Upper lobe of right lung (tissue), 1 donor: ENCODE measurements around the gene PRELID2. TPM values are rescaled to one million over a fixed set of nuclear protein-coding genes. Genes with fewer than 3 reads are reported as not detected.
"Not testable (repeated sequence)": the region's sequence is repeated elsewhere in the genome, so short reads cannot be mapped to it uniquely, and the experiment has no call there.

Experiments used
- ATAC-seq: fragments of 200-7000 bp; cut with Tn5 transposase; one replicate; pipeline ENCODE4 v1.9.1; 2020; ENCODE audit warnings: mild to moderate bottlenecking, moderate library complexity
- DNase-seq: peaks from one replicate; pipeline ENCODE4 v3.0.0-alpha.2; 2020
- H3K27ac ChIP-seq: fragments of 200-600 bp; one replicate; pipeline ENCODE4 v1.8.0; 2022
- H3K27me3 ChIP-seq: fragments of 200-600 bp; one replicate; pipeline ENCODE4 v1.8.0; 2022; ENCODE audit warnings: mild to moderate bottlenecking
- H3K36me3 ChIP-seq: fragments of 200-600 bp; one replicate; pipeline ENCODE4 v1.8.0; 2022
- H3K4me1 ChIP-seq: fragments of 200-600 bp; one replicate; pipeline ENCODE4 v1.8.0; 2022
- H3K4me3 ChIP-seq: fragments of 200-600 bp; one replicate; pipeline ENCODE4 v1.8.0; 2022; ENCODE audit warnings: mild to moderate bottlenecking
- H3K9me3 ChIP-seq: fragments of 200-600 bp; one replicate; pipeline ENCODE4 v1.8.0; 2022
- CTCF ChIP-seq: fragments of 200-600 bp; IDR thresholded peaks from one replicate; pipeline ENCODE4 v1.8.0; 2022; ENCODE audit warnings: antibody characterized with exemption
- intact Hi-C: fragments of 100-400 bp; cut with DNase I; formaldehyde crosslinking; loops from one replicate; pipeline ENCODE4 v1.11.0; 2022
- total RNA-seq: library from RNA; stranded (reverse); fragmentation: NEBNext Ultra II Directional; extraction: Animal tissue kit (Norgen Biotek cat#: 25700); gene quantifications from one replicate; pipeline ENCODE4 v1.2.1, GENCODE V29; 2021
- donor health status: DM: no; HTN: yes; CAD: no; lungs with severe emphysema.

Gene PRELID2
- total RNA-seq, 1 donor from 2014 or later: 9.2 TPM

DNA sequence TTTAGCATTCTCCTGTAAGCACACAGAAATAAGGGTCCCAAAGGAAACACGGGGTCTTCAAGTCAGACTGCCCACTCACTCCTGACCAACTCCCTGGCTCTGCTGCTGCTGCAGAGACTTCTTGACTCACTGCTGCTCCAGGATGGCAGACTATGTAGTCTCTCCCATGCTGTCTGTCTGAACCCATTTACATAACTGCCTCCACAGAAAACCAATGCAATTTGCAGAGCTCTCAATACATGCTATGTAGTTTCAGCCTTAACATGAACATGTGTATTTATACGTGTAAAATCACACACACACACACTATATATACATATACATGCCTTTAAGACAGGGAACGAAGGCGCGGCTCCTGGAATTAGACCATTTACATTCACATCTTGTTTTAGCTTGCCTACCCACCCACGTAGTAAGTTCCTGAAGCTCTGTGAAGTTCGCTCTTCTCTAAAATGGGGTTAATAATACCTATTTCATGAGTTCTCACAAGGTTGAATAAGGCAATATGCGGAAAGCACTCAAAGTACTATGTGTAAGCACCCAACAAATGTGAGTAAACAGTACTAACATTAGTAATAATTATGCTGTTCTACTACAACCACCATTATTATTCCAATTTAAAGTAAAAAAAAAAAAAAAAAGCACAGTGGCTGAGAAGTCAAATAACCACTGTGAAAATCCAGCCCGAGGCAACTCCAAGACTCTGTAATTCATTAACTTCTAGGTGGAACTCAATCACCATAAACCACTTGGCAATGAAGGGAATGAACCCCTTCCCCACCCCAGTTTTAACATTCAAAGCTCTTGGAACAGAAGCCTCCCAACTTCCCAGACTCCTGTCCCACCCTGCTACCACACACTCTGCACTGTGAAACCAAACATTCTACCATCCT, 31.8 kb downstream of the PRELID2 start:
- Histone ChIP-seq H3K4me1 (no peaks in the 10 kb centered on the region), H3K27ac (no peak overlapping the region), H3K27me3 (no peaks in the 10 kb centered on the region), H3K4me3 (no peak overlapping the region), H3K36me3 (no peaks in the 10 kb centered on the region), H3K9me3 (no peaks in the 10 kb centered on the region)
- no peak for DNase-seq
- ATAC-seq: no peak
- no peak for TF ChIP-seq CTCF
- intact Hi-C loops: no loop called here

DNA sequence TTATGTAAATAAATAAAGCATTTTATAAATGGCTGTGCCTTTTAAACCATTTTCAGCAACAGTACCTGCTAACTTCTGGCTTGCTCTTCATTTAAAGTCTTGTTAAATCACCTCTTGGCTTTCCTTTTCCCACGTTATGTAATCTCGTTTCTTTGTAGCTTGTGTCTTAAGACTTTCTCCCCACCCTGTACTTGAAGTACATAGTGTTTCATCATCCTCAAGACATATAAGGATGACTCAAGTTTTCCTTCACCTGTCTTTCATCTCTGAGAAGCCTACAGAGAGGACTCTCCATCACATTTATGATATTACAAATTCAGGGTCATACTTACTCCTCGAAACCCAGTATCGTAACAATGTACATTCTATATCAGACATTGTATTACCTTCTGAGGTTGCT, 33.9 kb downstream of the PRELID2 start:
- Histone ChIP-seq H3K27ac (no peak overlapping the region), H3K4me3 (no peak overlapping the region), H3K4me1 (no peaks in the 10 kb centered on the region), H3K36me3 (no peaks in the 10 kb centered on the region), H3K9me3 (no peaks in the 10 kb centered on the region), H3K27me3 (no peaks in the 10 kb centered on the region)
- no peak for DNase-seq
- no peak for TF ChIP-seq CTCF
- no peak for ATAC-seq
- intact Hi-C loops: no loop called here

GRCh38 chr5:145800181-145800580, 35.0 kb downstream of the PRELID2 start:
- TF ChIP-seq CTCF: no peak
- Histone ChIP-seq H3K4me3 (no peak overlapping the region), H3K27ac (no peak overlapping the region), H3K9me3 (no peaks in the 10 kb centered on the region), H3K4me1 (no peaks in the 10 kb centered on the region), H3K36me3 (no peaks in the 10 kb centered on the region), H3K27me3 (no peaks in the 10 kb centered on the region)
- ATAC-seq: no peak
- no peak for DNase-seq
- intact Hi-C loops: no loop called here

- intact Hi-C loops: not testable (repeated sequence)
Measured at GRCh38 chr5:145798503-145798902, 36.6 kb downstream of the PRELID2 start.

GRCh38 chr5:145797336-145797735, 37.8 kb downstream of the PRELID2 start:
- Histone ChIP-seq H3K36me3 (no peaks in the 10 kb centered on the region), H3K4me1 (no peaks in the 10 kb centered on the region), H3K27me3 (no peaks in the 10 kb centered on the region), H3K9me3 (no peaks in the 10 kb centered on the region), H3K4me3 (no peak overlapping the region), H3K27ac (no peak overlapping the region)
- ATAC-seq (no peak), DNase-seq (no peak)
- intact Hi-C loops: no loop called here
- TF ChIP-seq CTCF: no peak

More at GRCh38 chr5:145798503-145798902, 36.6 kb downstream of the PRELID2 start:
- not testable (repeated sequence) for DNase-seq, H3K4me1 ChIP-seq, ATAC-seq, H3K9me3 ChIP-seq, H3K4me3 ChIP-seq, H3K27me3 ChIP-seq, H3K27ac ChIP-seq, H3K36me3 ChIP-seq

DNA sequence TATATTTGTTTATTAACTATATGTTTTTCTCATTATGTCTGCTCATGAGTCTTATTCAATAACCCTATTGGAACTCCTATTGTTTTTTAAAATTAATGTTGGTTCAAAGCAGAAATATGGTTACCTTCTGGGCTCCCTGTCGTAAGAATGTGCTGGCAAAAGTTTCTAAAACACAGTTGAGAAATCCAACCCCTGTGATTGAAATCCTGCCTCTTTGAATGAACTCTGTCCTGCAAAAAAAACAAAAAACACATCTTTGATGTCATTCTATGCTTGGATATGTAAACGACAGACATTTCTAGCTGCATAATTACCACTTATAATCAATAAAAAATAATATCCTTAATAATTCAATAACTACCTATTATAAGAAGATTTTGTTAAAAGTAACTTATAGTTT, 38.8 kb downstream of the PRELID2 start:
- no peak overlapping the region for H3K27ac ChIP-seq
- H3K27me3 ChIP-seq: no peaks in the 10 kb centered on the region
- DNase-seq: no peak
- TF ChIP-seq CTCF: no peak
- H3K36me3 ChIP-seq: no peaks in the 10 kb centered on the region
- no peak for ATAC-seq
- H3K4me3 ChIP-seq: no peak overlapping the region
- intact Hi-C loops: no loop called here
- H3K9me3 ChIP-seq: no peaks in the 10 kb centered on the region
- H3K4me1 ChIP-seq: no peaks in the 10 kb centered on the region
